Measurements from ENCODE around the gene FAM53A. TPM values are rescaled to one million over a fixed set of nuclear protein-coding genes. Genes with fewer than 3 reads are reported as not detected.

Gene FAM53A
- total and polyA plus RNA-seq, 2 of the 13 experiments (the other 11 are each of a cell fraction or from before 2014, with no cell fraction given) = 0.48 to 1.1 TPM

DNA sequence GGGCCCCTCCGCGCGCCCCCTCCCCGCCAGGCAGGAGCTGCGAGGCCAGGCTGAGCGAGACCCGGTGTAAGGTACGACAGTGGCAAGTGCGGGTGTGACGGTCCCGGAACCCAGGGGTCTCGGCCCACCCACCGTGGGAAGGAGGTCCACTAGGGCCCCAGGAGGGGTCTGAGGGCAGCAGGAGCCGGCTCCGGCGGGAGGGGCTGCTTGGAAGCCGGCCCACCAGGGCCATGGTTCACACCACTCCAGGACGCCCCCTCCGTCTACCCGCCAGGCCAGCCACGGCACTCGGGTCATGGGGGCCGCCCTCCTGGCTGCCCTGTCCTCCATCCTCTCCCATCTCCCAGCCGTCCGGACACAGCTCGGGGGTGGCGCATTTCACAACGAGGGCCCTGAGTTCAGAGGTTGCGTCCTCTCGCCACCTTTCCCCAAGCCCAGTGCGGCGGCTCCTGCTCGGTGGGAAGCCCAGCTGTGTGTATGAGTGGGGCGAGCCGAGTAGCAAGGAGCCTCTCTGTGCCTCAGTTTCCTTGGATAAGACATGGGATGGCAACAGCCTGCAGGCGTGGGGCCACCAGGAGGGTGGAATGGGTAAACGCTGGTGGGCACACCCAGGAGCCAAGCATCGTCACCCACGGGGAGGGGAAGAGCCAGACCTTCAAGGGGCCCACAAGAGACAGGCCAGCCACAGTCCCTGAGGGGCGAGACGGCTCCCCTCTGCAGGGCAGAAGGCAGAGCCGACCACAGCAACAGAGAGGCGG lies 81.3 kb downstream of the FAM53A start:
- Histone ChIP-seq H3K9me3 (ENCODE audit: low read length) (no peaks in the 10 kb centered on the region), H3K27me3 (ENCODE audit: control insufficient read depth in 1 of 2, insufficient read depth in 2 of 2, low read length in 2 of 2) (peaks cover 17 to 67% of the 10 kb centered on the region in 2 experiments; a peak in 4 of 5 replicates), H4K20me1 (ENCODE audit: insufficient read depth, low read length) (0 out of 2 replicates have a peak, but pooled peaks cover 3% of the 10 kb centered on the region), H2AFZ (ENCODE audit: low read length) (no peak overlapping the region), H3K36me3 (replicated peaks in 1 of 2; ENCODE audit: control insufficient read depth in 1 of 2, insufficient read depth in 2 of 2, low read length in 2 of 2) (no peaks in the 10 kb centered on the region), H3K4me2 (ENCODE audit: low read depth, low read length) (no peak overlapping the region), H3K79me2 (ENCODE audit: insufficient read depth, low read length) (no peaks in the 10 kb centered on the region), H3K27ac (ENCODE audit: extremely low read length, insufficient read depth, low read length) (no peak overlapping the region), H3K4me3 (replicated peaks in 1 of 3; ENCODE audit: insufficient read depth in 1 of 3, low read depth in 2 of 3, low read length in 3 of 3) (no peak overlapping the region), H3K9ac (ENCODE audit: insufficient read depth, low read depth, low read length) (no peak overlapping the region), H3K4me1 (ENCODE audit: insufficient read depth, low read length) (no peaks in the 10 kb centered on the region)
- no TSS peak for BruUV-seq (replicated peaks)
- in situ Hi-C loops (cut with HindIII; ENCODE audit: extremely low pct_ligation_motif_present, low pct_unique_long_range_greater_than_20kb) = no loop called here
- CTCF ChIA-PET (ENCODE audit: low intra/inter-chr PET ratio, low total read pairs) = no interaction called here
- intact Hi-C loops (cut with micrococcal nuclease; ENCODE audit: unreplicated experiment) = no loop called here
- POLR2A ChIA-PET = no interaction called here
- ATAC-seq = no peak; the same call in 2 of the 3 replicates
- FAIRE-seq = no peak
- DNase-seq (ENCODE audit: low spot score) = no peak
- 71% methylated on average over 10 of the region's 43 CpGs for WGBS (ENCODE audit: low lambda C conversion rate)
- no peak for TF ChIP-seq HMG20A (CRISPR knock-in tag; IDR thresholded peaks at IDR 0.05; ENCODE audit: borderline replicate concordance)
- no peak for TF ChIP-seq FOSL1 (CRISPR knock-in tag; IDR thresholded peaks at IDR 0.05; ENCODE audit: borderline replicate concordance)
- TF ChIP-seq DPF2 (CRISPR knock-in tag; IDR thresholded peaks at IDR 0.05; ENCODE audit: borderline replicate concordance, low read depth) = no peak
- TF ChIP-seq HNRNPH1 (optimal IDR thresholded peaks at IDR 0.05; ENCODE audit: low read depth, low read length) = no peak
- TF ChIP-seq PHF21A (CRISPR knock-in tag; IDR thresholded peaks at IDR 0.05) = no peak
- TF ChIP-seq, protein P1, sequence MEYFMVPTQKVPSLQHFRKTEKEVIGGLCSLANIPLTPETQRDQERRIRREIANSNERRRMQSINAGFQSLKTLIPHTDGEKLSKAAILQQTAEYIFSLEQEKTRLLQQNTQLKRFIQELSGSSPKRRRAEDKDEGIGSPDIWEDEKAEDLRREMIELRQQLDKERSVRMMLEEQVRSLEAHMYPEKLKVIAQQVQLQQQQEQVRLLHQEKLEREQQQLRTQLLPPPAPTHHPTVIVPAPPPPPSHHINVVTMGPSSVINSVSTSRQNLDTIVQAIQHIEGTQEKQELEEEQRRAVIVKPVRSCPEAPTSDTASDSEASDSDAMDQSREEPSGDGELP (IDR thresholded peaks at IDR 0.05; ENCODE audit: borderline replicate concordance, low read depth) = no peak
- TF ChIP-seq SRF (IDR thresholded peaks at IDR 0.05; ENCODE audit: low read depth, low read length) = no peak
- TF ChIP-seq MEIS2 (CRISPR knock-in tag; IDR thresholded peaks at IDR 0.05) = no peak
- no peak for TF ChIP-seq MED8 (CRISPR knock-in tag; IDR thresholded peaks at IDR 0.05; ENCODE audit: insufficient replicate concordance)

Measured in HepG2 (cell line).